HCT116 (cell line): Measurements from ENCODE around the gene C2orf80.

Source experiments
- EZH2 ChIP-seq: fragments of 200-600 bp; sonication (generic); IDR thresholded peaks from 2 replicates; pipeline ENCODE4 v1.6.1; 2017; ENCODE audit warnings: antibody characterized with exemption, mixed run types
- POLR2A ChIP-seq: IDR thresholded peaks from 2 replicates; pipeline ENCODE4 v1.7.0; 2011; ENCODE audit warnings: borderline replicate concordance; ENCODE audit not compliant: insufficient read depth, insufficient read length; ENCODE audit errors: extremely low read depth
- POLR2AphosphoS5 ChIP-seq: IDR thresholded peaks from 2 replicates; pipeline ENCODE4 v1.6.1; 2011; ENCODE audit warnings: mild to moderate bottlenecking, low read depth, low read length, moderate library complexity
- REST ChIP-seq: IDR thresholded peaks from 2 replicates; pipeline ENCODE4 v1.6.1; 2012; ENCODE audit warnings: low read depth
- SIN3A ChIP-seq: IDR thresholded peaks from 2 replicates; pipeline ENCODE4 v1.6.1; 2012; ENCODE audit warnings: low read depth
- SP1 ChIP-seq: IDR thresholded peaks from 2 replicates; pipeline ENCODE4 v1.6.1; 2012; ENCODE audit warnings: low read depth
- TF ChIP-seq, protein P1 (sequence below), 3 experiments: fragments of 200-600 bp in 1 of 3; sonication (generic) in 1 of 3; IDR thresholded peaks in 2 of 3; conservative IDR thresholded peaks in 1 of 3; 2 replicates each; pipeline ENCODE4 v1.5.1; 2012 to 2017; ENCODE audit warnings: low read depth in 2 of 3, low read length in 2 of 3, antibody characterized with exemption in 1 of 3, borderline replicate concordance in 1 of 3, control low read depth in 1 of 3, mild to moderate bottlenecking in 1 of 3, mixed read lengths in 1 of 3, mixed run types in 1 of 3, moderate library complexity in 1 of 3; ENCODE audit not compliant: insufficient read depth in 1 of 3
- TF ChIP-seq, protein P2 (sequence below): IDR thresholded peaks from 2 replicates; pipeline ENCODE4 v1.6.1; 2012

DNA sequence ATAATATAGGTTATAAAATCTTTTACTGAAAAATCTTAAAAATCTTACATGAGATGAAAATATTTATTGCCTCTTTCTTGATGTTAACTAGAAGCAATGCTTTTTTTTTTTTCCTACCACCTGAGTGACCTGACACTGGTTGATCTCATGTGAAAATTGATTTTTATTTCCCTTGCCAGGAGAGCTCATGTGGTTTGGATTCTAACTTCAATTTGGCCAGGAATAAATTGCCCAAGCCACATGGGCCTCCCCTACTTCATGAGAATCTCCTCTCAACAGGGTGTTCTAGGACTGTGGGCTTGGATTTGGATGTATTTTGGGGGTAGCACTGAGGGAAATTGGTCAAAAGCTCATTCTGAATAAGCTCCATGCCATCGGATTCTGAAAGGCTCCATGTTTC, 45.0 kb upstream of the C2orf80 start:
- TF ChIP-seq POLR2AphosphoS5 = no peak
- TF ChIP-seq SIN3A = no peak
- TF ChIP-seq, protein P1, sequence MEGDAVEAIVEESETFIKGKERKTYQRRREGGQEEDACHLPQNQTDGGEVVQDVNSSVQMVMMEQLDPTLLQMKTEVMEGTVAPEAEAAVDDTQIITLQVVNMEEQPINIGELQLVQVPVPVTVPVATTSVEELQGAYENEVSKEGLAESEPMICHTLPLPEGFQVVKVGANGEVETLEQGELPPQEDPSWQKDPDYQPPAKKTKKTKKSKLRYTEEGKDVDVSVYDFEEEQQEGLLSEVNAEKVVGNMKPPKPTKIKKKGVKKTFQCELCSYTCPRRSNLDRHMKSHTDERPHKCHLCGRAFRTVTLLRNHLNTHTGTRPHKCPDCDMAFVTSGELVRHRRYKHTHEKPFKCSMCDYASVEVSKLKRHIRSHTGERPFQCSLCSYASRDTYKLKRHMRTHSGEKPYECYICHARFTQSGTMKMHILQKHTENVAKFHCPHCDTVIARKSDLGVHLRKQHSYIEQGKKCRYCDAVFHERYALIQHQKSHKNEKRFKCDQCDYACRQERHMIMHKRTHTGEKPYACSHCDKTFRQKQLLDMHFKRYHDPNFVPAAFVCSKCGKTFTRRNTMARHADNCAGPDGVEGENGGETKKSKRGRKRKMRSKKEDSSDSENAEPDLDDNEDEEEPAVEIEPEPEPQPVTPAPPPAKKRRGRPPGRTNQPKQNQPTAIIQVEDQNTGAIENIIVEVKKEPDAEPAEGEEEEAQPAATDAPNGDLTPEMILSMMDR (IDR thresholded peaks at IDR 0.05 in 2 of 3, conservative IDR thresholded peaks at IDR 0.05 in 1 of 3; ENCODE audit: borderline replicate concordance in 1 of 3, insufficient read depth in 1 of 3, low read depth in 2 of 3, low read length in 2 of 3) = no peak
- TF ChIP-seq POLR2A = no peak
- TF ChIP-seq EZH2 = no peak
- TF ChIP-seq REST = no peak
- no peak for TF ChIP-seq SP1
- TF ChIP-seq, protein P2, sequence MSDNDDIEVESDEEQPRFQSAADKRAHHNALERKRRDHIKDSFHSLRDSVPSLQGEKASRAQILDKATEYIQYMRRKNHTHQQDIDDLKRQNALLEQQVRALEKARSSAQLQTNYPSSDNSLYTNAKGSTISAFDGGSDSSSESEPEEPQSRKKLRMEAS = no peak
